H1 (cell line): ENCODE measurements around the gene HMX1. TPM values are rescaled to one million over a fixed set of nuclear protein-coding genes. Genes with fewer than 3 reads are reported as not detected.

Experiments used
- CTCF ChIA-PET: fragments of 300-600 bp; sonication (Branson Sonifier 250); formaldehyde crosslinking; loops from one replicate; lab custom pipeline; 2021; ENCODE audit not compliant: partially characterized antibody; lab: Charles Lee
- POLR2A ChIA-PET: fragments of 300-600 bp; sonication (Branson Sonifier 250); formaldehyde crosslinking; loops from one replicate; lab custom pipeline; 2021; ENCODE audit warnings: inconsistent platforms; ENCODE audit not compliant: partially characterized antibody; lab: Charles Lee
- DNase-seq, 2 experiments: peaks; one replicate each; pipeline versions ENCODE4 v3.0.0 to v3.0.0-alpha.2; 2010 to 2022; ENCODE audit warnings: low spot score in 2 of 2, low read depth in 1 of 2, mixed read lengths in 1 of 2
- FAIRE-seq: peaks from 2 replicates; lab custom pipeline; 2011; peaks lifted over from hg19 to GRCh38; lab: Jason Lieb, UNC
- H2AFZ ChIP-seq: 2 replicates; pipeline ENCODE4 v1.8.1; 2012; ENCODE audit warnings: low read length, inconsistent platforms
- H2AK5ac ChIP-seq: 2 replicates; pipeline ENCODE4 v1.6.1; 2013; ENCODE audit warnings: low read depth, low read length
- H2BK120ac ChIP-seq: replicated peaks from 2 replicates; pipeline ENCODE3; 2013; ENCODE audit warnings: low read depth, low read length, inconsistent platforms
- H2BK12ac ChIP-seq: 2 replicates; pipeline ENCODE4 v1.6.1; 2013; ENCODE audit warnings: low read depth, low read length
- H2BK15ac ChIP-seq: 2 replicates; pipeline ENCODE4 v1.6.1; 2013; ENCODE audit warnings: low read length
- H2BK20ac ChIP-seq: 2 replicates; pipeline ENCODE4 v1.6.1; 2013; ENCODE audit warnings: low read length
- H2BK5ac ChIP-seq: 2 replicates; pipeline ENCODE4 v1.6.1; 2013; ENCODE audit warnings: low read depth, low read length
- H3K14ac ChIP-seq: 2 replicates; pipeline ENCODE4 v1.6.1; 2013; ENCODE audit warnings: inconsistent platforms; ENCODE audit not compliant: insufficient read length
- H3K18ac ChIP-seq: 2 replicates; pipeline ENCODE4 v1.6.1; 2013; ENCODE audit warnings: low read length; ENCODE audit errors: extremely low read depth
- H3K23ac ChIP-seq: 2 replicates; pipeline ENCODE4 v1.6.1; 2013; ENCODE audit warnings: inconsistent platforms; ENCODE audit not compliant: insufficient read length
- H3K23me2 ChIP-seq: 2 replicates; pipeline ENCODE4 v1.6.1; 2013; ENCODE audit warnings: low read depth, low read length
- H3K27ac ChIP-seq: 2 replicates; pipeline ENCODE4 v1.6.1; 2011; ENCODE audit warnings: low read depth, low read length, inconsistent platforms
- H3K27me3 ChIP-seq, 4 experiments: replicated peaks in 1 of 4; 1 replicate in 1 of 4; 2 replicates in 3 of 4; pipeline versions ENCODE4 v1.6.1 to v1.8.1; 2011 to 2013; ENCODE audit warnings: low read length in 3 of 4, mild to moderate bottlenecking in 3 of 4, inconsistent platforms in 2 of 4, mixed read lengths in 2 of 4, moderate library complexity in 1 of 4; ENCODE audit not compliant: control insufficient read depth in 3 of 4, insufficient read depth in 3 of 4; ENCODE audit errors: extremely low read depth in 1 of 4
- H3K36me3 ChIP-seq, 4 experiments: 2 replicates each; pipeline versions ENCODE4 v1.6.1 to v1.8.1; 2011 to 2013; ENCODE audit warnings: mild to moderate bottlenecking in 4 of 4, low read length in 3 of 4, moderate library complexity in 2 of 4, control low read depth in 1 of 4, inconsistent platforms in 1 of 4; ENCODE audit not compliant: insufficient read depth in 4 of 4, control insufficient read depth in 2 of 4
- H3K4ac ChIP-seq: replicated peaks from 2 replicates; pipeline ENCODE3; 2013; ENCODE audit warnings: low read length, low read depth, mixed read lengths, inconsistent platforms; ENCODE audit not compliant: insufficient read length
- H3K4me1 ChIP-seq, 4 experiments: replicated peaks in 1 of 4; 1 replicate in 1 of 4; 2 replicates in 3 of 4; pipeline versions ENCODE4 v1.6.1 to v1.8.1; 2011 to 2013; ENCODE audit warnings: low read length in 3 of 4, inconsistent platforms in 2 of 4, mixed read lengths in 1 of 4; ENCODE audit not compliant: insufficient read depth in 4 of 4, control insufficient read depth in 3 of 4
- H3K4me2 ChIP-seq, 2 experiments: 2 replicates each; pipeline versions ENCODE4 v1.6.1 to v1.8.1; 2011 to 2013; ENCODE audit warnings: low read depth in 2 of 2, low read length in 2 of 2, control low read depth in 1 of 2, inconsistent platforms in 1 of 2, mild to moderate bottlenecking in 1 of 2; ENCODE audit not compliant: insufficient read depth in 1 of 2
- H3K4me3 ChIP-seq, 4 experiments: fragments of 200-600, 300-600 bp in 1 of 4; sonication (generic), shearing (Covaris generic), sonication (Bioruptor Twin) in 1 of 4; 2 replicates each; pipeline versions ENCODE4 v1.5.1 to v1.8.1; 2011 to 2016; ENCODE audit warnings: low read length in 4 of 4, low read depth in 3 of 4, control low read depth in 2 of 4, inconsistent platforms in 2 of 4, mild to moderate bottlenecking in 2 of 4, mixed read lengths in 1 of 4, moderate library complexity in 1 of 4; ENCODE audit not compliant: insufficient read depth in 2 of 4; ENCODE audit errors: extremely low read depth in 1 of 4
- H3K56ac ChIP-seq: replicated peaks from 2 replicates; pipeline ENCODE3; 2013; ENCODE audit warnings: low read depth, mild to moderate bottlenecking, mixed read lengths, low read length, inconsistent platforms; ENCODE audit not compliant: insufficient read length
- H3K79me1 ChIP-seq: 2 replicates; pipeline ENCODE4 v1.6.1; 2013; ENCODE audit warnings: low read depth, low read length, control low read depth
- H3K79me2 ChIP-seq, 2 experiments: 2 replicates each; pipeline versions ENCODE4 v1.6.1 to v1.8.1; 2012 to 2013; ENCODE audit warnings: low read length in 2 of 2, mild to moderate bottlenecking in 2 of 2, inconsistent platforms in 1 of 2; ENCODE audit not compliant: insufficient read depth in 2 of 2, control insufficient read depth in 1 of 2
- H3K9ac ChIP-seq, 4 experiments: replicated peaks in 1 of 4; 1 replicate in 1 of 4; 2 replicates in 3 of 4; pipeline versions ENCODE4 v1.6.1 to v1.8.1; 2011 to 2013; ENCODE audit warnings: low read depth in 3 of 4, low read length in 3 of 4, control low read depth in 2 of 4, mild to moderate bottlenecking in 2 of 4, moderate library complexity in 2 of 4, inconsistent platforms in 1 of 4; ENCODE audit errors: extremely low read depth in 1 of 4
- H3K9me3 ChIP-seq, 2 experiments: 2 replicates each; pipeline versions ENCODE4 v1.6.1 to v1.8.1; 2012 to 2013; ENCODE audit warnings: mild to moderate bottlenecking in 2 of 2, moderate library complexity in 2 of 2, control low read depth in 1 of 2, inconsistent platforms in 1 of 2, low read depth in 1 of 2, low read length in 1 of 2, mixed read lengths in 1 of 2; ENCODE audit not compliant: insufficient read depth in 2 of 2
- H4K20me1 ChIP-seq, 2 experiments: replicated peaks in 1 of 2; 2 replicates each; pipeline versions ENCODE3 to v1.8.1; 2011 to 2013; ENCODE audit warnings: inconsistent platforms in 2 of 2, low read length in 2 of 2, mild to moderate bottlenecking in 1 of 2; ENCODE audit not compliant: insufficient read depth in 2 of 2, control insufficient read depth in 1 of 2
- H4K5ac ChIP-seq: 2 replicates; pipeline ENCODE4 v1.6.1; 2013; ENCODE audit warnings: low read length, low read depth, mixed read lengths, inconsistent platforms; ENCODE audit not compliant: insufficient read length
- H4K8ac ChIP-seq: 2 replicates; pipeline ENCODE4 v1.8.0; 2013; ENCODE audit warnings: mild to moderate bottlenecking, moderate library complexity, low read length, inconsistent platforms; ENCODE audit not compliant: insufficient read depth; ENCODE audit errors: extremely low read depth
- H4K91ac ChIP-seq: replicated peaks from 2 replicates; pipeline ENCODE3; 2013; ENCODE audit warnings: low read length, mixed read lengths, inconsistent platforms; ENCODE audit not compliant: insufficient read length
- CTCF ChIP-seq, 3 experiments: IDR thresholded peaks; 1 replicate in 2 of 3; 2 replicates in 1 of 3; pipeline versions ENCODE4 v1.5.1 to v1.6.1; 2011; ENCODE audit warnings: low read length in 3 of 3, mild to moderate bottlenecking in 3 of 3, inconsistent platforms in 2 of 3, low read depth in 1 of 3, moderate library complexity in 1 of 3; ENCODE audit not compliant: insufficient read depth in 1 of 3; ENCODE audit errors: control extremely low read depth in 1 of 3
- KDM5A ChIP-seq: fragments of 200-600 bp; IDR thresholded peaks from 2 replicates; pipeline ENCODE4 v1.7.1; 2012; ENCODE audit warnings: mild to moderate bottlenecking, low read length, inconsistent platforms, mixed read lengths
- WGBS, 2 experiments: shearing (Covaris generic) in 1 of 2; methylation state at CpG; one replicate each; pipeline versions ENCODE4 v1.1.6 to v1.1.7; 2013 to 2015; ENCODE audit warnings: low lambda C conversion rate in 2 of 2, mixed read lengths in 2 of 2, inconsistent platforms in 1 of 2, low coverage in 1 of 2, missing lambda C conversion rate in 1 of 2; ENCODE audit not compliant: insufficient replicate concordance in 2 of 2, insufficient coverage in 1 of 2, insufficient read length in 1 of 2; ENCODE audit errors: extremely low coverage in 1 of 2, missing lambda C conversion rate in 1 of 2; 5-methylcytosine and 5-hydroxymethylcytosine counted together
- polyA plus RNA-seq, 7 experiments: library from polyadenylated mRNA; depleted of rRNA in 3 of 7; stranded (reverse) in 5 of 7; unstranded in 2 of 7; fragments of >200 nt in 5 of 7; fragments of 200-250 nt in 2 of 7; gene quantifications; 1 replicate in 5 of 7; 2 replicates in 1 of 7; 4 replicates in 1 of 7; pipeline versions ENCODE4 v1.2.1 to v1.2.3, GENCODE V29; 2011 to 2013; ENCODE audit warnings: missing spikeins in 2 of 7, mixed read lengths in 2 of 7
- total RNA-seq: library from RNA; stranded (reverse); fragmentation: NEBNext Ultra II Directional; extraction: Animal tissue kit (Norgen Biotek cat#: 25700); gene quantifications from 2 replicates; pipeline ENCODE4 v1.2.1, GENCODE V29; 2021

Gene HMX1
- total and polyA plus RNA-seq, 2 of the 8 experiments (the other 6 are each of a cell fraction or from before 2014, with no cell fraction given): 0.26 TPM; not detected in 1

GRCh38 chr4:8840006-8840793 is 31.4 kb downstream of the HMX1 start:
- 82% methylated on average over 10 of the region's 10 CpGs; no CpG with 5 or more reads in 1 of the 2 experiments for WGBS, 2 experiments
- H2BK20ac ChIP-seq: no peak overlapping the region
- ChIA-PET CTCF (interaction anchor here (0.6 to 2.0 kb wide), 3 partner anchors 23 to 795 kb away, joined by 4 to 5 read pairs (median 5); no protein-coding TSS in a partner anchor), POLR2A (no interaction called here)
- H3K36me3 ChIP-seq: no peaks in the 10 kb centered on the region
- no peak overlapping the region for H3K9ac ChIP-seq
- no peak overlapping the region for H4K5ac ChIP-seq
- no peak overlapping the region for H2BK5ac ChIP-seq
- H3K27ac ChIP-seq: no peak overlapping the region
- FAIRE-seq: no peak
- peaks cover 0 to 6% of the 10 kb centered on the region in 2 experiments for H4K20me1 ChIP-seq
- H2BK12ac ChIP-seq: no peak overlapping the region
- no peak overlapping the region for H3K18ac ChIP-seq
- H2AFZ ChIP-seq: no peak overlapping the region
- H4K8ac ChIP-seq: no peak overlapping the region
- no peaks in the 10 kb centered on the region for H3K27me3 ChIP-seq
- peaks cover 0 to 6% (median 3%) of the 10 kb centered on the region in 4 experiments; a peak in 4 of 7 replicates for H3K4me1 ChIP-seq
- H3K14ac ChIP-seq: no peak overlapping the region
- H3K23me2 ChIP-seq: peaks cover 11% of the 10 kb centered on the region; the same call in 1 of the 2 replicates
- H2BK120ac ChIP-seq: no peak overlapping the region
- no peak overlapping the region for H3K56ac ChIP-seq
- peak in 1 of 2 experiments; percentile 43 for DNase-seq
- no peak overlapping the region for H4K91ac ChIP-seq
- H3K4me2 ChIP-seq: no peak overlapping the region
- no peaks in the 10 kb centered on the region for H3K79me1 ChIP-seq
- H3K23ac ChIP-seq: no peak overlapping the region
- H3K9me3 ChIP-seq: peaks cover 2 to 5% of the 10 kb centered on the region in 2 experiments; a peak in 1 of 4 replicates
- H2AK5ac ChIP-seq: no peak overlapping the region
- no peak overlapping the region for H3K4ac ChIP-seq
- H3K79me2 ChIP-seq: no peaks in the 10 kb centered on the region
- H3K4me3 ChIP-seq: no peak overlapping the region
- H2BK15ac ChIP-seq: no peak overlapping the region
- TF ChIP-seq KDM5A (no peak), CTCF (IDR thresholded peaks at IDR 0.05; ENCODE audit: control extremely low read depth in 1 of 3, insufficient read depth in 1 of 3, low read depth in 1 of 3, low read length in 3 of 3) (peak in 2 of 3 experiments; percentile 3 to 35; a peak in 2 of 4 replicates)
